Measurements from ENCODE around the gene RBM10. TPM values are rescaled to one million over a fixed set of nuclear protein-coding genes. Genes with fewer than 3 reads are reported as not detected.

Gene RBM10
- total RNA-seq, 1 experiment from 2014 or later: 47.2 TPM

- peaks cover 61% of the 10 kb centered on the region for H3K36me3 Mint-ChIP-seq (ENCODE audit: insufficient read depth, unreplicated experiment)
- BruUV-seq (replicated peaks): no TSS peak
- peak overlapping the region; percentile 30 for H3K27ac Mint-ChIP-seq (ENCODE audit: unreplicated experiment)
- H3K27me3 Mint-ChIP-seq (ENCODE audit: unreplicated experiment): no peaks in the 10 kb centered on the region
- CTCF ChIA-PET: no interaction called here
- H3K4me1 Mint-ChIP-seq (ENCODE audit: low read depth, unreplicated experiment): peaks cover 9% of the 10 kb centered on the region
- no peak for TF ChIP-seq CTCF (IDR thresholded peaks at IDR 0.05; ENCODE audit: unreplicated experiment)
- intact Hi-C loops (cut with micrococcal nuclease; ENCODE audit: unreplicated experiment): no loop called here
- peaks cover 4% of the 10 kb centered on the region for H3K9me3 Mint-ChIP-seq (ENCODE audit: low read depth, unreplicated experiment)
- no peak overlapping the region for H3K4me3 Mint-ChIP-seq (ENCODE audit: low read depth, unreplicated experiment)
- no peak for DNase-seq
Measured at GRCh38 chrX:47228550-47229270, 83.7 kb downstream of the RBM10 start.

- CTCF ChIA-PET: no interaction called here
- BruUV-seq (replicated peaks): no TSS peak
- Mint-ChIP-seq H3K4me3 (ENCODE audit: low read depth, unreplicated experiment) (no peak overlapping the region), H3K36me3 (ENCODE audit: insufficient read depth, unreplicated experiment) (peaks cover 65% of the 10 kb centered on the region), H3K27me3 (ENCODE audit: unreplicated experiment) (no peaks in the 10 kb centered on the region), H3K9me3 (ENCODE audit: low read depth, unreplicated experiment) (peaks cover 4% of the 10 kb centered on the region), H3K4me1 (ENCODE audit: low read depth, unreplicated experiment) (peaks cover 9% of the 10 kb centered on the region), H3K27ac (ENCODE audit: unreplicated experiment) (peak overlapping the region; percentile 83)
- TF ChIP-seq CTCF (IDR thresholded peaks at IDR 0.05; ENCODE audit: unreplicated experiment): no peak
- no peak for DNase-seq
- intact Hi-C loops (cut with micrococcal nuclease; ENCODE audit: unreplicated experiment): no loop called here
Measured at GRCh38 chrX:47229427-47229826, 84.4 kb downstream of the RBM10 start.

GRCh38 chrX:47230136-47230868 lies 85.3 kb downstream of the RBM10 start:
- intact Hi-C loops (cut with micrococcal nuclease; ENCODE audit: unreplicated experiment): loop anchor here (5.0 kb wide), 1 partner anchor 67 kb away; no protein-coding TSS in a partner anchor
- Mint-ChIP-seq H3K27me3 (ENCODE audit: unreplicated experiment) (no peaks in the 10 kb centered on the region), H3K27ac (ENCODE audit: unreplicated experiment) (peak overlapping the region; percentile 83), H3K4me3 (ENCODE audit: low read depth, unreplicated experiment) (peak overlapping the region; percentile 31), H3K9me3 (ENCODE audit: low read depth, unreplicated experiment) (peaks cover 4% of the 10 kb centered on the region), H3K36me3 (ENCODE audit: insufficient read depth, unreplicated experiment) (peaks cover 61% of the 10 kb centered on the region), H3K4me1 (ENCODE audit: low read depth, unreplicated experiment) (peaks cover 12% of the 10 kb centered on the region)
- DNase-seq: no peak
- no TSS peak for BruUV-seq (replicated peaks)
- CTCF ChIA-PET: no interaction called here
- no peak for TF ChIP-seq CTCF (IDR thresholded peaks at IDR 0.05; ENCODE audit: unreplicated experiment)

GRCh38 chrX:47231167-47231566 lies 86.1 kb downstream of the RBM10 start:
- H3K4me3 Mint-ChIP-seq (ENCODE audit: low read depth, unreplicated experiment): no peak overlapping the region
- CTCF ChIA-PET: no interaction called here

More at GRCh38 chrX:47231167-47231566, 86.1 kb downstream of the RBM10 start:
- intact Hi-C loops (cut with micrococcal nuclease; ENCODE audit: unreplicated experiment): loop anchor here (5.0 kb wide), 1 partner anchor 66 kb away; no protein-coding TSS in a partner anchor
- H3K27ac Mint-ChIP-seq (ENCODE audit: unreplicated experiment): peak overlapping the region; percentile 98
- BruUV-seq (replicated peaks): no TSS peak
- H3K9me3 Mint-ChIP-seq (ENCODE audit: low read depth, unreplicated experiment): peaks cover 4% of the 10 kb centered on the region
- no peaks in the 10 kb centered on the region for H3K27me3 Mint-ChIP-seq (ENCODE audit: unreplicated experiment)
- H3K36me3 Mint-ChIP-seq (ENCODE audit: insufficient read depth, unreplicated experiment): peaks cover 68% of the 10 kb centered on the region
- peaks cover 18% of the 10 kb centered on the region for H3K4me1 Mint-ChIP-seq (ENCODE audit: low read depth, unreplicated experiment)
- TF ChIP-seq CTCF (IDR thresholded peaks at IDR 0.05; ENCODE audit: unreplicated experiment): no peak
- DNase-seq: no peak

All from Calu3 (cell line).